SHP77 (cell line): ENCODE data around the gene NACC2.

Experiments used
- DNase-seq, 2 experiments: peaks; one replicate each; lab custom pipeline; 2025; lab: John Stamatoyannopoulos, UW

NACC2 gene

GRCh38 chr9:135960411-135961276, 134.4 kb downstream of the NACC2 start:
- no peak for DNase-seq

GRCh38 chr9:135959814-135960213, 135.3 kb downstream of the NACC2 start:
- no peak for DNase-seq

DNA sequence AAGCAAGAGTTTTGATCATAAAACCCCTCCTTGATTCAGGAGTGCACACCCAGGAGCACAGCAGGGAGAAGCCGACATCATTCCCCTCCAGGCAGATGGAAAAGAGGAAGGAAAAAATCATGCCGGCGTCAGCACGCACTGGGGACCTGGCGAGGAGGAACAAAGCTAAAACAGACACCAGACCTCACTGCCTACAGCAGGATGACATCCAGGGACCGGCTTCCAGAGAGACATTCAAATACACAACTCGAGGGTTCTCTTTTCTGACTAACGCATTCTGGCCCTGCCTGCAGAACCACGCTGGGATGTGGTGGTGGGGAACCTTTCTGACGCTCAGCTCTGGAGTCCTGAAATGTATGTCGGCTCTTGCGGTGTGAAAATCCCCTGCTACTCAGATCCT, 136.6 kb downstream of the NACC2 start:
- DNase-seq: no peak

- DNase-seq: no peak
These were observed 137.7 kb downstream of the NACC2 start for GRCh38 chr9:135957431-135957830.

DNA sequence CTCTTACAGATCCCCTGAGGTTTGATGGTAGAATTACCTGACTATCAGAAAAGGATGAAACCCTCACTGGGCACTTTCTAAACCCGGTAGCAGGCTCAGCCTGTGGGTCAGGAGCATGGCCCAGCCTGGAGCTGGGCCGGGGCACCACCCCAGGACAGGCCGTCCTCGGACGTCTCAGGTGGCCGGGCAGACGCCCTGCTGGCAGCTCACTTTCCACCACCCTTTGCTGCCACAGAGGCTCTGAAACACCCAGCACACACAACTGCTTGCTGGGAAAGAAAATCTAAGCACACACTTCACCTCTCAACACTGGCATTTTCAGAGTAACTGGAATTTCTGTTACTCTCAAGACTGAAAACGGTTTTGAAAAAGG, 138.3 kb downstream of the NACC2 start:
- DNase-seq: no peak
